GM20431 (cell line): ENCODE results near the gene CCDC34.
"Not testable (repeated sequence)": the region's sequence is repeated elsewhere in the genome, so short reads cannot be mapped to it uniquely, and the experiment has no call there.

Experiments
- in situ Hi-C: fragments of 300-500 bp; cut with MseI, MboI; formaldehyde crosslinking; loops from one replicate; pipeline ENCODE4 v1.15.0; 2020; ENCODE audit warnings: low sequenced_read_pairs; ENCODE audit not compliant: unreplicated experiment

The CCDC34 gene

DNA sequence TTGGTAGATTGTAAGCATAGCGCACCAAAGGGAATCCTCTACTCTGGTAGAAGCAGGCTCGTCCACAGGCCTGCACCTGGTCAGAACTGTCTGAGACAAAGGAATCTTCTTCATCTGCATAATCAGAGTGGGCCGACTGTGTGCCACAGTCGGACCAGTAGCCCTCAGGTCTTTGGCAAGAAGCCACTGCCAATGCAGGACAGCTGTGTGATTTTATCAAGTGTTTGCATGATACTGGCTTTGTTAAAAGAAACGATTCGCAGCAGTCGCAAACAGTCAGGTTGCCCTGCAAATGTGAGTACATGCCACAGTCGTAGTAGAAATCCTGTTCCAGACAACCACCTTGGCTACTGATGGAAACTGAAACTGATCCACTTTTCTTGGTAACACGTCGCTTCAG lies 4.9 kb upstream of the CCDC34 start:
- in situ Hi-C loops = no loop called here

DNA sequence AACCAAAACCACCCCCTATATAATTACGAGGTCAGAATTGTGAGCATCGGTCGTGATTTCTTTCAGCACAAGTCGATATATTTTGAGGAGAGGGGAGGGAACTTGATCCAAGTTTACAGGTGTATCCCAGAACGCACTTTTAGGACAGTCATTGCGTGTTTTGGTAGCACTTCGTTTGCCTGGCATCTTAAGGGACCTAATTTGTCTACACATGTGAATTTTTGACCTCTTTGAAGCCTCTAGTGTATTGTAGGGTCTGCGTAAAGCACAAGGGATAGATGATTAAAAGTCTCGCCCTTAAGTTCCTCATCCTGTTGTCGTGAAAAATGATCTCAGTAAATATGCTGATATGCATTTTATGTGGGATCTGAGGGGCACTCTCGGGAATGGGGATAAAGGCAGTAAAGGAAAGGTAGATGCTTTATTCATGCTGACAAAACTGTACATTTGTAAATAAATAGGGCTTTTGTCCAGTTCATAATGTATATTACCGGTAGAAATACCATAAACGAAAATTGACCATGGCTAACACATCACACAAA lies 632 bp upstream of the CCDC34 start:
- in situ Hi-C loops = no loop called here

DNA sequence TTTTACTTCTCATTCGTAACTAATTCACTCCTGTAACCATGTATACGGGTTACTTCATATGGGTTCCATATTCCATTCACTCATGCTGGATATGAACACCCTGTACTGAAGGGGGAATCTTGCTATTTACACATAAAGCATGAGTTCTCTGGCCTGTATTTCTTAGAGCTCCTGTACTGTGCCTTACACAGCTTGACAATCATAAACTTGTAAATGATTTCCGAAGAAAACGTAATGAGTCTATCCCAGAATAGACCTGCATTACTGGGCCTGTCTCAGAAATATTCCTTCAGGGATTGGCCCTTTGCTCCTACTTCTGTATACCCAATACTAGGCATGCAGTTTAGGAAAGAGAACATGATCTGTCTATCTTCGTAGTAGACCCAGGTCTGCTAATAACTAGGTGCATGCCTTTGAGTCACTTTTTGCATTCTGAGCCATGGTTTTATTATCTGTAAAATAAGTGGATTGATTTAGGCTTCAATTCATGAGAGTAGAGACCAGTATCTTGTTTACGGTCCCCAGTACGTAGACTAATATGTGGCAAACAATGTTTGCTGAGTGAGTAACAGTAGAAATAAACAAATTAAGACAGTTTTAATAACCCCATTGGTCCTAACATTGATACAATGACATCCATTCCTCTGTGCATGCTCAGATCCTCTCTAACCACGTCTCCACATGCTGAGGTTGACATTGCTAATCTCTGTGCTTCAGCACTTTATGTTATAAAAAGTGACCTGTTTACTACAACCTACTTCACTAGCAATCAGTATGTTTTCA lies 1.2 kb downstream of the CCDC34 start:
- in situ Hi-C loops = no loop called here

DNA sequence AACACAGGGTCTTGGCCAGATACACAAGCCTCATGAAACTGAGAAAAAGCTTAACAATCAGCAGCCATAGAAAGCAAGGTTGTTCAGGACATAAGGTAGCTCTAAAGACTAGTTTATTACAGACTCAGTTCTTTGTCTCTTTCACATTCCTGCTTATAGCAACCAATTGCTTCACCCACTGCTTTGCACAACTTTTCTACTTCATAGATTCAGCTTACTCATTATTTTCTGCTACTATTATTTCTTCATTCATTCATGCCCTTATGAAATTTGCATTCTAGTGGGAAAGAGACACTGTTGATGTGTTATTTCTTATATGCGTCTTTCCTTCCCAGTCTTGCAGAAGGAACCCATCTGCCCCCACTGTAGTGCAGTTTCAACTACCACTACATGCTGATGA lies 4.7 kb downstream of the CCDC34 start:
- in situ Hi-C loops = no loop called here

DNA sequence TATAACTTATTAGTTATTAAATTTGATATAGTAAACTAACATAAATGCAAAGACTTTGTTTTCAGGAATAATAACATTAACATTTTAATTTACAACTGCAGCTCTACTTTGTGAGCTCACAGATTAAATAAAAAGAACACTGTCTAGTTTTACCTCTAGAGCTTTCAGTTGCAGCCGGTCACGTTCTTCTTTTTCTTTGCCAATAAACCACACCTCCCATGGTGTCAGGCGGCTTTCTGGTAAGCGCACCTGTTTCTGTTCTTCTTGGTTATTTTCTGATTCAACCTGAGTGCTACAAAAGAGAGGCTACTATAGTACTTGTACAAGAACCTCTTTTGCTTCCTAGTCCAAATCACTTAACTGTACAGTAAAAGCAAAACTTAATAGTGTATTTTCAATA lies 5.8 kb downstream of the CCDC34 start:
- in situ Hi-C loops = no loop called here

DNA sequence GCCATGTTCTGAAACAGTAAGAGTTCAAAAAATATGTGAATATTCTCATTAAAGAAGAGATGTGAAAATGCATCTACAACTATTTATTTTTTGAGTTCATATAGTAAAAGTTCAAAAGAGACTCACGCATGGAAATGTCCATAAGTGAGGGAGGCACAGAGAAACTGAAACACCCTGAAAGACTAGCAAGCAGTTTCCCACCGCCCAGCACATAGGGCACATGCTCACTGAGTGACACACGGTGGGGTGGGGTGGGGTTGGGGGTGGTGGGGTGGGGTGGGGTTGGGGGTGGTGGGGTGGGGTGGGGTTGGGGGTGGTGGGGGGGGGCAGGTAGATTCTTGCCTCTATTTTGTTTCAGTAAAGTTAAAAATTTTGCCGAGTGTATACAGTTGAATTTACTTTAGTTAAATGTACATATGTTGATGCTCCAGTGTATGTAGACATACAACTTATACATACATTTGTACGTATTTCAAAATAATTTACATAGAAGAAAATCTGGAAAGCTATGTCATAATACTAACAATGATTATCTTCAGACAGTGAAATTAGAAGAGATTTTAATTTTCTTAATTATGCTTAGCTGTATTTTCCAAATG lies 6.3 kb downstream of the CCDC34 start:
- in situ Hi-C loops = no loop called here

DNA sequence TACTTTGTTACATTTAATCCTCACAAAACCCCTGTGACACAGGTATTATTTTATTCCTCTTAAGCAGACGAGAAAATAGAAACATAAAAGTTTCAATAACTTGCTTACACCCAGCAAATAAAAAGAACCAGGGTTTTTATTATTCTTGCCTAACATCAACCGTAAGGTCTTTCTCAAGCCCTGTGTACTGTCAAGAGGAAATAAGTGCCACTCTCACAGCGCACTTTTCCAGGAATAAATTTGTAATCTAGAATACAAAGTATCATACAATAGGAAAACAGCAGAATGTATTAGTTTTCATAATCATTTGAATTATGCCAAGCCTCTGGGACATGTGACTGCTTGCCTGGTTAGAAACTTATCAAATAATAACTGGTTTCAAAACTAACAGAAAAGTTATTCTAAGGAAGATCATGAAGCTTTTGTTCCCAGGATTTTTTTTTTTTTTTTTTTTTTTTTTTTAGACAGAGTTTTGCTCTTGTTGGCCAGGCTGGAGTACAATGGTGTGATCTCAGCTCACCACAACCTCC lies 7.4 kb downstream of the CCDC34 start:
- in situ Hi-C loops = no loop called here

DNA sequence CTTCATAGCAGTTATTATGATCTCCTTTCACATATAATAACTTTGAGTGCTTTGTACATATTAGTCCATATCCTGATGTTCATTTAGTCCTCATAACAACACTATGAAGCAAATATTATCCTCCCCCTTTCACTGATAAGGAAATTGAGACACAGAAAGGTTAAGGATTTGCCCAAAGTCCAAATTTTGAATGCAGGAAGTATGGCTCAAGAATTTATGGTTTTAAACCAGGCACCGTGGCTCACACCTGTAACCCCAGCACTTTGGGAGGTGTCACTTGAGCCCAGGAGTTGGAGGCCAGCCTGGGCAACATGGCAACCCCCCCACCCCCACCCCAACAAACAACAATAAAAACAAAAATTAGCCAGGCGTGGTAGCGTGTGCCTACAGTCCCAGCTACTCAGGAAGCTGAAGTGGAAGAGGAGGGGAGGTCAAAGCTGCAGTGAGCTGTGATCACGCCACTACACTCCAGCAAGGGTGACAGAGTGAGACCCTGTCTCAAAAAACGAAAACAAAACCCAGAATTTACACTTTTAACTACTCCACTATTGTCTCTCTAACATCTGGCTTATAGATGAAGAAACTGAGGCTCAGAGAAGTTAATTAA lies 8.6 kb downstream of the CCDC34 start:
- in situ Hi-C loops = no loop called here

DNA sequence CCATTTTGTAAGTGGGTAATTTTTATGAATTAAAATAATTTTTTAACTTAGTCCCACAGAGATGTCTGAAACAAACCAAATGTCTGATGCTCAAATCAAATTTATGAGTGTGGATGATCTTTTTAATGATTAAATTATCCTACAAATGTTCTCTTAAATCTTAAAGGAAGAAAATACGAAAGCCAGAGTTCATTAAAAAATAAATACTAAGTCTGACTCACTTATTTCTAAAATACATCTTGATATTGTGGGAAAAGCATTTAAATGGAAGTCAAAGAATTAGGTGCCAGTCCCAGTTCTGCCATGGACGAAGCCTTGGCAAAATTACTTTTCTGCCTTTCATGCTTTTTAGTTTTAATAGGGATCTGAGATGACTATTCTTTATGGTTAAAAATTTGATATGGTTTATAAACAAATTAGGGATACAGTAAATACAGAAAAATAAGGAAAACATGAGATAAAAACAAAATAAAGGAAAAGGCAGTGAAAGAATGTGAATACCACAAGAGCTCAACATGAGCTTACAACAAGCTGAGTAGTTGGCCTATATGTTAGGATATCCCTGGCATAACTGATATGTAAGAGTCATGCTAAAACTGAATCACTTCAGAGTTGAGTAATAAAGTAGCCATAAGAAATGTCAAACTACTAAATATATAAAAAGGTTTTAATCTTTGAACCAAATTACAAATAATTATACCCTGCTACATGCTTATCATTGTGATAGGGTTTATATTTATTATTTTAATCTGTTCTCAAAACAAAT lies 9.2 kb downstream of the CCDC34 start:
- in situ Hi-C loops = no loop called here

DNA sequence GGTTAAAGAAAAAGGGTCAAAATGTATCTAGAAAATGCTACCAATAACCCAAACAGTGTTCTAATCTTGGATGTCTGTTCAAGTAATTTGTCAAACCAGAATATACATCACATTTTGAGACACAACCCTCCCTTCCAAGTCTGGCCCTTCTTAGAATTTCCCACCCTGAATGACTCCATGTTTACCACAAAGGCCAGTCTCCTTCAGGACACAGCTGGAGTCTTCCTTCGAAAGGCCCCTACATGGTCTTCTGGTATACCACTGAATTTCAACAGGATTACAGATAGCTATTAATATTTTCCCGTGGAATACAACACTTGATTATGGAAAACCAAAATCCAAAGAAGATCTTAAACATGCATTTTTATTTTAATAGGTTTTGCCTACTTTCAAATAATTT lies 10.2 kb downstream of the CCDC34 start:
- in situ Hi-C loops = no loop called here

DNA sequence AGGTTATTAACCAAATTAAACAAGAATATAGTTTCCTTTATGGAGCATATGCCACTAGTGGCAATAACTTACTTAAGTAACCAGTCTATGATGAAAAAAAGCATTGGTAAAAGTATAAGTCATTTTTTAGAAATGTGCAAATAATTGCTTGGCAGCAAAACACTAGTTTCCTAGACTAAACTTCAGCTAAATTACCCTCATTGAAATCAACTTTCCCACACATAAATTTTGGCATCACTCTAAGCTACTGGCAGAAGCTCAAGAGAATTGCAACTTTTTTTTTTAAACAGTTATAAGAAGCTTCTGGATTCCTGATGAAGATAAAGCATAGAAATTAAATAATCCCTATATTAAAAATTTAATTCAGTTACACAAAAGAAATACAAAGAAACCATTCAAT lies 12.5 kb downstream of the CCDC34 start:
- in situ Hi-C loops = no loop called here

DNA sequence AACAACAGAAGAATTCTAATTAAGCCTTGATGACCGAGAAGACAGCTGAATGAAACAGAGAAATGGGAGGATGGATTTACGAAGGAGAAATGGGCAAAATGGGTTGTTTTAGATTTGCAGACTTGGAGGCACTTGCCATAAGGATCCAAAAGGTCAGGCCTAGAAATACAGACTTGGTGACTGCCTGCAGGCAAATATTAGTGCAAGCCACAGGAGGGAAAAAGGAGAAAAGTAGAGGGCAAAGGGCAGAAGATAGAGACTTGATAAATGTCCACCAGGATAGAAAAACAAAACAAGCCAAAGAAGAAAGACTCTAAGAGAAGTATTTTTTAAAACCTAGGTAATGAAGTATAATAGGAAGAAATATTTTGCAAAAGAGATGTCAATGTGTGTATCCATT lies 13.1 kb downstream of the CCDC34 start:
- in situ Hi-C loops = no loop called here

DNA sequence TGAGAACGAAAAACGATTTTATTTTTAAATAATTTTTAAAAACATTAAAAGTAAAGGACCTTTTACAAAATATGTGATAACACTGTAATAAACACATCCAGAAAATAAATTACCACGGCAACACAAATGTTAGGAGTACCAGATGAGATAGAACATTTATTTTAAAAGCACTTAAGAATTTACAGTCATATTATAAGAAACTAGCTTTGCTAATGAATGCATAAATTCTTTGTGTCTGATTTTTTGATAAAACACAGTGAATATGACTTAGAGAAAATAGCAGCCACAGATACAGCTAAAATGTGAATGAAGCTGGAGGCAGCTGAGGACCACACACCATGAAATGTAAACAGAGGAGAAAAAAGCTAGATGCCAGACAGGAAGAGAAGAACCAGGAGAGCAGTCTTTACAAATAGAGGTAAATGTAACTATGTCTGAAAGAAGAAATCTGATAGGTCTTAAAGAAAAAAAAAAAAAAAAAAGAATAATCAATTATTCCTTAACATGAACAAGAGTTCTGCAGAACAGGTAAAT lies 14.6 kb downstream of the CCDC34 start:
- in situ Hi-C loops = no loop called here

DNA sequence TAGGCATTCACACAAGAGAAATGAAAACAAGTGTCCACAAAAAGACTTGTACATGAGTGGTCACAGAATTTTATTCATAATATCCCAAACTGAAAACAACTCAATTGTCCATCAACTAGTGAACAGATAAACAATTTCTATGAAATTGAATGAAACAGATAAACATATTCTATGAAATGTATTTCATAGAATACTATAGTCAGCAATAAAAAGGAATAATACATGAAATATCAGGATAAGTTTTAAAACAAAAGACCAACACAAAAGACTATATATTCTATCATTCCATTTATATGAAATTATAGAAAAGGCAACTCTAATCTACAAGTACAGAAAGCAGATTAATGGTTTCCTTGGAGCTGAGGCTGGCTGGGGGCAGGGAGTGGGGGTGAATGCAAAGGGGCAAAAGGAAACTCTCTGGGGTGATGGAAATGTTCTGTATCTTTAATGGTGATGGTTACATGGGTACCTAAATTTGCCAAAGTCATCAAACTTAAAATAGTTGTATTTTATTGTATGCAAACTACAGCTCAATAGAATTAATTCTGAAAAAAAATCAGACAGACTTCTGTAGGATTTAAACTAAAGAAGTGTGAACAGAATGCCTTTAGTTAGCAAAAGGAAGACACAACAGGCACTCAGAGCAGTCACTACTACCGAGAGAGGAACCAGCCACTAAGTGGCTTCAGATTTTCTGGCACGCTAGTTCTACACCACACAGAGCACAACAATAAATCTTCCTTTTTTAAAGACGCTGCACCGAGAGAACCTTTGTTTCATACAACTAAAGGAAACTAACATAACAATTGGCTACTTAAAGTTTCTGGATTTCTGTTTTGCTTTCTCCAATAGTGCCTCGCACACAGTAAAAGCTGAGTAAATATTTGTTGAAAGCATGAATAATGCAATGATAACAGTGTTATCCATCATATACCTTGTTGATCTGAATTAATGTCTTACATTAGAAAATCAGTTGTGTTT lies 15.4 kb downstream of the CCDC34 start:
- in situ Hi-C loops = no loop called here

DNA sequence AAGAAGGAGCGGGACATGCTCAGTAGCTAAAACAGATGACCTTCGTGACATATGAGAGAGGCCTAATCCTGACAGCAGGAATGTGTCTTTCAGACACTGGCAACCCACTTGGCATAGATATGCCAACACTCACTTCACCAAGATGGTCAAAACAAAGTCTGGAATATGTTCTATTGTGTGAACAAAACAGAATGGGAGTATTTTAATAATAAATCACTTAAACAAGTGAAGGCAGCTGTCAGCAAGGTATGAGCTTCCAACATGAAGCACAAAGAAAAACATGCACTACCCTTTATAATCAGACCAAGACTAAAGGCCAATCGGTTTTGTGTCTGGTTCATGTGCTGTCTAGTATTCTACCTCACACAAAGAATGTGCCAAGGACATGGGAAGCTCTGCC lies 23.1 kb downstream of the CCDC34 start:
- in situ Hi-C loops = no loop called here

DNA sequence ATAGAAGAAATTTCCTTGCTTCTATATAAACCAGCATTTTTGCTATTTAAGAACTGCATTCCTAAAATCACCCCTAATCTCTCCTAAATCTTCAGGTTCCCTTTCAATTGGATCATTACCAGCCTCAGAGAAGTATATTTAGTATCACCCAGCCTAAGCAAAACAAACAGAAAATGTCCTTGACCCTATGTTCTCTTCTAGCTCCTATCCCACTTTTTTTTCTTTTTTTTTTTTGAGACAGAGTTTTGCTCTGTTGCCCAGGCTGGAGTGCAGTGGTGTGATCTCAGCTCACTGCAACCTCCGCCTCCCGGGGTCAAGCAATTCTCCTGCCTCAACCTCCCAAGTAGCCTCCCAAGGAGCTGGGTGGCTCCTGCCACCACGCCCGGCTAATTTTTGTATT lies 28.3 kb downstream of the CCDC34 start:
- in situ Hi-C loops = not testable (repeated sequence)

DNA sequence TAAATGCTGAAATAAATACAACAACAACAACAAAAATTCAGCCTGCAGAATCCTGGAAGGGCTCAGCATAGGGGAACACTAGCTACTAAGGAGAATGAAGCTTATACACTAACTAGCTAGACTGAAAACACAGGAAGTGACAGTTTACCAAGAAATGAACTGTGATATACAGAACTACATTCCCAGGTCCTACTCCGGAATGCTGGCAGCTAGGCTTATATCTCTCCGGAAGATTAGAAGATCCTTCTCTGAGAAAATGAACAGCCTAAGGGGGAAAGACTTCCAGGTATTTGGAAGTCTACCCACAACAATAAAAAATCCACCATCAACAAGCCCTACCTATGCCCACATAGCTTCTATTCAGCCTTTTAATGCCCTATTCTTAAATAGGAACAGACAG lies 31.0 kb downstream of the CCDC34 start:
- in situ Hi-C loops = no loop called here

DNA sequence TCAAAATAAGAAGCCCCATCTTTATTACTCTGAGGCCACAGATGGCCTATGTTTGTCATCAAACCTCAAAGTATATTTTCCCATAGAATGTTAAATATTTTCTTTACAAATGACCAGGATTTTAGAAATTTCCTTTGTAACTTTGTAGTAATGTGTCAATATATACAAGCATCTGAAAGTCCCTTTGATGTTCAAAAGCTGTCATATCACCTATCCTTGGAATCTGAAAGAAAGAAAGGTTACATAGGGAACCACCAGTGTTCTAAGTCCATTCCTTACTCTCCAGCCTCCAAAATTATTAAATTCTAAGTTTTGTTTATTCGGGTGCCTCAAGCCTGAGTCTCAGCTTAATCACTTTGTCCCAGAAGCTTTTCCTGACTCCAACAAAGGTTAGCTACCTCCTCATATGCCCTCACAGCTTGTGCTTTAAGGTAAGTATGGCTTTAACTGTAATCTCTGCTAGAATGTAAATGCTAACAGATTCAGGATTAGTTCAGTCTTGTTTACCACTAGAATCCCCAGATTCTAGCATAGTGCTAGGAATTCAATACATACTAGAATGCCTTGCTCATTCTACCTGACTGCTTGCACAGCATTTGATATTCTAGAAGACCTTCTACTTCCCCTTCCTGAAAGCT lies 32.3 kb downstream of the CCDC34 start:
- in situ Hi-C loops = no loop called here
